GM20000 (cell line): Measurements from ENCODE around the gene PPP1R14C.
"Not testable (repeated sequence)": the region's sequence is repeated elsewhere in the genome, so short reads cannot be mapped to it uniquely, and the experiment has no call there.

Experiments
- DNase-seq: peaks from one replicate; pipeline ENCODE4 v3.0.0; 2012; ENCODE audit warnings: low spot score
- CTCF ChIP-seq: IDR thresholded peaks from 2 replicates; pipeline ENCODE4 v1.5.1; 2012; ENCODE audit warnings: mild to moderate bottlenecking, control low read depth; ENCODE audit errors: extremely low read depth, missing control alignments

The PPP1R14C gene

DNA sequence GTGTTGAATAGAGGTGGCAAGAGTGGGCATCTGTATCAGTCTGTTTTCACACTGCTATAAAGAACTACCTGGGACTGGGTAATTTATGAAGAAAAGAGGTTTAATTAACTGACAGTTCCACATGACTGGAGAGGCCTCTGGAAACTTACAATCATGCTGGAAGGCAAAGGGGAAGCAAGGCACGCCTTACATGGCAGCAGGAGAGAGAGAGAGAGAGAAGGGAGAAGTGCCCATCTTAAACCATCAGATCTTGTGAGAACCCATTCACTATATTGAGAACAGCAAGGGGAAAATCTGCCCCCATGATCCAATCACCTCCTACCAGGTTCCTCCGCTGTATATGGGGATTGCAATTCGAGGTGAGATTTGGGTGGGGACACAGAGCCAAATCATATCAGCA, 18.6 kb upstream of the PPP1R14C start:
- no peak for TF ChIP-seq CTCF
- DNase-seq: no peak

GRCh38 chr6:150126641-150127291, 16.1 kb upstream of the PPP1R14C start:
- no peak for TF ChIP-seq CTCF
- DNase-seq: no peak

GRCh38 chr6:150128425-150128824, 14.4 kb upstream of the PPP1R14C start:
- no peak for DNase-seq
- no peak for TF ChIP-seq CTCF

DNA sequence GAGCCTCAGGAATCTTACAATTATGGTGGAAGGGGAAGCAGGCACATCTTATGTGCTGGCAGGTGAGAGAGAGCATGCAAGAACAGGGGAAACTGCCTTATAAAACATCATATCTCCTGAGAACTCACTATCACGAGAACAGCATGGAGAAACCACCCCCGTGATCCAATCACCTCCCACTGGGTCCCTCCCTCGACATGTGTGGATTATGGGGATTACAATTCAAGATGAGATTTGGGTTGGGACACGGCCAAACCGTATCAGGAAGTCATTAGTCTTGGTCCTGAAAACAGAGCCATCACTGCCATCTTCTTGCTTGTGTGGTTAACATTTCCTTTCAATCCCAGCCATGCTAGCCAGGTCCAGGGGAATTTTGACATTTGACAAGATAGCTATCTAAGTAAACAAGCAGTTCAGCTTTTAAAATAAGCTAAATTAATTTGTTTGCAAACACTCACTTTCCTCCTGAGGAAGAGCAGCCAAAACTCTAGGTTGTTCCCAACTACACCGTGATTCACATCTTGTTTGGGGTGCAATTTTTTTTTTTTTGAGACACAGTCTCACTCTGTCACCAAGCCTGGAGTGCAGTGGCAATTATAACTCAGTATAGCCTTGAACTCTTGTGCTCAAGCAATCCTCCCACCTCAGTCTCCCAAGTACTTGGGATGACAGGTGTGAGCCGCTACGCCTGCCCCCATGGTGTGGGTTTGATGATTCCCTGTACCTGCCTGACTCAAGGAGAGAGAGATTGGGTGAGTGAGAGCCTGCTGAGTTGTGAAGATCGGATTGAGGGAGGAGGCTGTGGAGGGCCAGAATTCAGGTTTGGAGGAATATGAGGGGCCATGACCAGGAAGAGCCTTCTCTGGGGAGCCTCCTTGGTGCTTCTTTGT, 13.0 kb upstream of the PPP1R14C start:
- DNase-seq: no peak
- no peak for TF ChIP-seq CTCF

DNA sequence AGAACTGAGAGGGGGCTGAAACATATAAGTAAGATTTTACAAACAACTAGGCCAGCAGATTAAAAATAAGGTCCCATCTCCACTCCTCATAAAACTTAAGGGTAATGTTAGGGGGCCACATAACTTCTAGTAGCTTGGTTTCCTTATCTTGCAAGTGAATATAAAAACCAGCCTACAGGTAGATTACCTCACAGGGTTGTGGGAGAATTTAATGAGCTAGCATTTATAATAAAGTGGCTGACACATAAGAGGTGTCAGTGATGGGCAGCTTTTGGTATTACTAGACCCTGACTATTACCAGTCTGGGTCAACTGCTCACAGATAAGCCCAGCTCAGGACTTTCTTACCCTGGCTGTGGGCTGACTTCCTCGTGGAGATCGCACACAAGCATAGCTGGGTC, 9.2 kb upstream of the PPP1R14C start:
- no peak for TF ChIP-seq CTCF
- DNase-seq: no peak

GRCh38 chr6:150134280-150134920, 8.4 kb upstream of the PPP1R14C start:
- no peak for DNase-seq
- no peak for TF ChIP-seq CTCF

- not testable (repeated sequence) for DNase-seq
These were observed 5.1 kb upstream of the PPP1R14C start for GRCh38 chr6:150137711-150138110.
